ENCODE results near the gene VKORC1L1. TPM values are rescaled to one million over a fixed set of nuclear protein-coding genes. Genes with fewer than 3 reads are reported as not detected.
"Not testable (repeated sequence)": the region's sequence is repeated elsewhere in the genome, so short reads cannot be mapped to it uniquely, and the experiment has no call there.

The VKORC1L1 gene
- total RNA-seq, 1 donor from 2014 or later, result 32.5 TPM

- H3K9me3 Mint-ChIP-seq (ENCODE audit: low read depth), result no peaks in the 10 kb centered on the region
- H3K27me3 Mint-ChIP-seq (ENCODE audit: low read depth), result no peaks in the 10 kb centered on the region
- no peaks in the 10 kb centered on the region for H3K36me3 Mint-ChIP-seq (ENCODE audit: low read depth)
- no peak overlapping the region for H3K27ac Mint-ChIP-seq (ENCODE audit: unreplicated experiment)
- no peak overlapping the region for H3K4me3 Mint-ChIP-seq (ENCODE audit: unreplicated experiment)
- no peak for DNase-seq (ENCODE audit: low spot score)
- no peaks in the 10 kb centered on the region for H3K4me1 Mint-ChIP-seq (ENCODE audit: low read depth)
- TF ChIP-seq CTCF (IDR thresholded peaks at IDR 0.05), result peak; percentile 69
Measured at GRCh38 chr7:65840446-65840845, 32.4 kb upstream of the VKORC1L1 start.

- H3K36me3 Mint-ChIP-seq (ENCODE audit: low read depth); H3K27ac Mint-ChIP-seq (ENCODE audit: unreplicated experiment); H3K4me1 Mint-ChIP-seq (ENCODE audit: low read depth); H3K9me3 Mint-ChIP-seq (ENCODE audit: low read depth); H3K4me3 Mint-ChIP-seq (ENCODE audit: unreplicated experiment); DNase-seq (ENCODE audit: low spot score); H3K27me3 Mint-ChIP-seq (ENCODE audit: low read depth): not testable (repeated sequence)
Measured at GRCh38 chr7:65843616-65844015, 29.3 kb upstream of the VKORC1L1 start.

- no peaks in the 10 kb centered on the region for H3K36me3 Mint-ChIP-seq (ENCODE audit: low read depth)
- H3K4me3 Mint-ChIP-seq (ENCODE audit: unreplicated experiment), result no peak overlapping the region
- DNase-seq (ENCODE audit: low spot score), result no peak
- no peaks in the 10 kb centered on the region for H3K27me3 Mint-ChIP-seq (ENCODE audit: low read depth)
- H3K27ac Mint-ChIP-seq (ENCODE audit: unreplicated experiment), result no peak overlapping the region
- TF ChIP-seq CTCF (IDR thresholded peaks at IDR 0.05), result no peak
- H3K9me3 Mint-ChIP-seq (ENCODE audit: low read depth), result no peaks in the 10 kb centered on the region
- no peaks in the 10 kb centered on the region for H3K4me1 Mint-ChIP-seq (ENCODE audit: low read depth)
Measured at GRCh38 chr7:65846008-65846570, 26.8 kb upstream of the VKORC1L1 start.

GRCh38 chr7:65853426-65853825, 19.4 kb upstream of the VKORC1L1 start:
- not testable (repeated sequence) for H3K36me3 Mint-ChIP-seq (ENCODE audit: low read depth); H3K4me3 Mint-ChIP-seq (ENCODE audit: unreplicated experiment); DNase-seq (ENCODE audit: low spot score); H3K27me3 Mint-ChIP-seq (ENCODE audit: low read depth); H3K27ac Mint-ChIP-seq (ENCODE audit: unreplicated experiment); H3K4me1 Mint-ChIP-seq (ENCODE audit: low read depth); H3K9me3 Mint-ChIP-seq (ENCODE audit: low read depth)

GRCh38 chr7:65853892-65854291, 19.0 kb upstream of the VKORC1L1 start:
- H3K36me3 Mint-ChIP-seq (ENCODE audit: low read depth); H3K27ac Mint-ChIP-seq (ENCODE audit: unreplicated experiment); H3K27me3 Mint-ChIP-seq (ENCODE audit: low read depth); H3K9me3 Mint-ChIP-seq (ENCODE audit: low read depth); DNase-seq (ENCODE audit: low spot score); H3K4me3 Mint-ChIP-seq (ENCODE audit: unreplicated experiment); H3K4me1 Mint-ChIP-seq (ENCODE audit: low read depth): not testable (repeated sequence)

- H3K4me1 Mint-ChIP-seq (ENCODE audit: low read depth); H3K27ac Mint-ChIP-seq (ENCODE audit: unreplicated experiment); H3K36me3 Mint-ChIP-seq (ENCODE audit: low read depth); H3K9me3 Mint-ChIP-seq (ENCODE audit: low read depth); DNase-seq (ENCODE audit: low spot score); H3K27me3 Mint-ChIP-seq (ENCODE audit: low read depth); H3K4me3 Mint-ChIP-seq (ENCODE audit: unreplicated experiment): not testable (repeated sequence)
Measured at GRCh38 chr7:65857321-65857894, 15.5 kb upstream of the VKORC1L1 start.

- H3K4me3 Mint-ChIP-seq (ENCODE audit: unreplicated experiment); H3K36me3 Mint-ChIP-seq (ENCODE audit: low read depth); DNase-seq (ENCODE audit: low spot score); H3K4me1 Mint-ChIP-seq (ENCODE audit: low read depth); H3K9me3 Mint-ChIP-seq (ENCODE audit: low read depth); H3K27me3 Mint-ChIP-seq (ENCODE audit: low read depth); H3K27ac Mint-ChIP-seq (ENCODE audit: unreplicated experiment): not testable (repeated sequence)
Measured at GRCh38 chr7:65858660-65859059, 14.2 kb upstream of the VKORC1L1 start.

GRCh38 chr7:65866244-65866643, 6.6 kb upstream of the VKORC1L1 start:
- H3K27ac Mint-ChIP-seq (ENCODE audit: unreplicated experiment); H3K27me3 Mint-ChIP-seq (ENCODE audit: low read depth); H3K9me3 Mint-ChIP-seq (ENCODE audit: low read depth); H3K36me3 Mint-ChIP-seq (ENCODE audit: low read depth); H3K4me3 Mint-ChIP-seq (ENCODE audit: unreplicated experiment); H3K4me1 Mint-ChIP-seq (ENCODE audit: low read depth); DNase-seq (ENCODE audit: low spot score): not testable (repeated sequence)

GRCh38 chr7:65867681-65868080, 5.2 kb upstream of the VKORC1L1 start:
- not testable (repeated sequence) for H3K4me1 Mint-ChIP-seq (ENCODE audit: low read depth); H3K27ac Mint-ChIP-seq (ENCODE audit: unreplicated experiment); H3K4me3 Mint-ChIP-seq (ENCODE audit: unreplicated experiment); H3K27me3 Mint-ChIP-seq (ENCODE audit: low read depth); DNase-seq (ENCODE audit: low spot score); H3K9me3 Mint-ChIP-seq (ENCODE audit: low read depth); H3K36me3 Mint-ChIP-seq (ENCODE audit: low read depth)

- not testable (repeated sequence) for H3K27me3 Mint-ChIP-seq (ENCODE audit: low read depth); H3K27ac Mint-ChIP-seq (ENCODE audit: unreplicated experiment); H3K36me3 Mint-ChIP-seq (ENCODE audit: low read depth); DNase-seq (ENCODE audit: low spot score); H3K9me3 Mint-ChIP-seq (ENCODE audit: low read depth); H3K4me3 Mint-ChIP-seq (ENCODE audit: unreplicated experiment)
- H3K4me1 Mint-ChIP-seq (ENCODE audit: low read depth), result peaks cover 10% of the 10 kb centered on the region
Measured at GRCh38 chr7:65869312-65869711, 3.6 kb upstream of the VKORC1L1 start.

GRCh38 chr7:65871451-65871850, 1.4 kb upstream of the VKORC1L1 start:
- DNase-seq (ENCODE audit: low spot score); H3K4me3 Mint-ChIP-seq (ENCODE audit: unreplicated experiment); H3K27me3 Mint-ChIP-seq (ENCODE audit: low read depth); H3K27ac Mint-ChIP-seq (ENCODE audit: unreplicated experiment); H3K9me3 Mint-ChIP-seq (ENCODE audit: low read depth); H3K36me3 Mint-ChIP-seq (ENCODE audit: low read depth): not testable (repeated sequence)
- peaks cover 12% of the 10 kb centered on the region for H3K4me1 Mint-ChIP-seq (ENCODE audit: low read depth)

Measured in chondrocyte (in vitro differentiated cells).